K562 (cell line): ENCODE results near the gene CTAGE1. TPM values are rescaled to one million over a fixed set of nuclear protein-coding genes. Genes with fewer than 3 reads are reported as not detected.
"Not testable (repeated sequence)": the region's sequence is repeated elsewhere in the genome, so short reads cannot be mapped to it uniquely, and the experiment has no call there.

Experiments used
- ATAC-seq: fragments of 200-7000 bp; cut with Tn5 transposase; 3 replicates; pipeline ENCODE4 v1.9.1; 2020; ENCODE audit warnings: moderate library complexity
- BruUV-seq: library from RNA; stranded (reverse); fragments of 400-500 nt; replicated peaks from 2 replicates; lab custom pipeline; 2021; lab: Mats Ljungman, UMichigan
- CTCF ChIA-PET: fragments of 300-600 bp; formaldehyde crosslinking; extraction: SDS; loops from one replicate; lab custom pipeline; 2021; ENCODE audit warnings: low intra/inter-chr PET ratio; lab: Yijun Ruan, JAX
- POLR2A ChIA-PET: fragments of 300-600, 350-650 bp; sonication (Branson Sonifier 250); formaldehyde crosslinking; extraction: SDS; loops from one replicate; lab custom pipeline; 2021; ENCODE audit warnings: antibody characterized with exemption, inconsistent platforms; lab: Yijun Ruan, JAX
- DNase-seq, 4 experiments: peaks; one replicate each; pipeline versions ENCODE4 v3.0.0 to v3.0.0-alpha.2; 2011 to 2018; ENCODE audit warnings: low spot score in 3 of 4, mixed read lengths in 3 of 4; ENCODE audit errors: extremely low read depth in 1 of 4
- FAIRE-seq: peaks from 2 replicates; lab custom pipeline; 2011; peaks lifted over from hg19 to GRCh38; lab: Jason Lieb, UNC
- H2AFZ ChIP-seq: 2 replicates; pipeline ENCODE4 v1.6.0; 2011; ENCODE audit warnings: low read depth, low read length, control low read depth, inconsistent platforms
- H3K27ac ChIP-seq: fragments of 200-600 bp; 3 replicates; pipeline ENCODE4 v1.8.0; 2011; ENCODE audit warnings: low read depth, mild to moderate bottlenecking, control low read depth, inconsistent platforms, low read length, moderate library complexity, mixed read lengths; ENCODE audit errors: extremely low read depth
- H3K27me3 ChIP-seq, 2 experiments: fragments of 300-600 bp in 1 of 2; 2 replicates in 1 of 2; 3 replicates in 1 of 2; pipeline versions ENCODE4 v1.6.0 to v1.8.0; 2011; ENCODE audit warnings: inconsistent platforms in 2 of 2, low read length in 2 of 2, mild to moderate bottlenecking in 1 of 2, mixed read lengths in 1 of 2, moderate library complexity in 1 of 2; ENCODE audit not compliant: control insufficient read depth in 2 of 2, insufficient read depth in 2 of 2
- H3K36me3 ChIP-seq: fragments of 300-600 bp; 3 replicates; pipeline ENCODE4 v1.8.0; 2011; ENCODE audit warnings: mild to moderate bottlenecking, low read length, inconsistent platforms; ENCODE audit not compliant: control insufficient read depth, insufficient read depth
- H3K4me1 ChIP-seq, 2 experiments: fragments of 200-600 bp in 1 of 2; replicated peaks in 1 of 2; 2 replicates in 1 of 2; 3 replicates in 1 of 2; pipeline versions ENCODE4 v1.5.1 to v1.8.0; 2011; ENCODE audit warnings: inconsistent platforms in 2 of 2, low read length in 2 of 2, mild to moderate bottlenecking in 1 of 2, mixed read lengths in 1 of 2, moderate library complexity in 1 of 2; ENCODE audit not compliant: control insufficient read depth in 2 of 2, insufficient read depth in 2 of 2
- H3K4me2 ChIP-seq: 2 replicates; pipeline ENCODE4 v1.6.1; 2011; ENCODE audit warnings: low read length, control low read depth, inconsistent platforms, mixed read lengths; ENCODE audit not compliant: insufficient read depth
- H3K4me3 ChIP-seq: fragments of 200-600 bp; sonication (generic), shearing (Covaris generic); 2 replicates; pipeline ENCODE4 v1.5.1; 2016; ENCODE audit warnings: control low read depth, inconsistent platforms
- H3K79me2 ChIP-seq: fragments of 200-600 bp; 3 replicates; pipeline ENCODE4 v1.8.0; 2011; ENCODE audit warnings: low read length, inconsistent platforms; ENCODE audit not compliant: control insufficient read depth, insufficient read depth
- H3K9ac ChIP-seq, 2 experiments: 2 replicates each; pipeline versions ENCODE4 v1.6.0 to v1.6.1; 2011; ENCODE audit warnings: low read depth in 2 of 2, low read length in 2 of 2, control low read depth in 1 of 2, inconsistent platforms in 1 of 2, mild to moderate bottlenecking in 1 of 2, mixed read lengths in 1 of 2; ENCODE audit not compliant: insufficient read depth in 1 of 2
- H3K9me1 ChIP-seq: one replicate; pipeline ENCODE4 v1.6.0; 2011; ENCODE audit warnings: inconsistent platforms, mild to moderate bottlenecking, low read length, moderate library complexity; ENCODE audit not compliant: control insufficient read depth, insufficient read depth
- H3K9me3 ChIP-seq: replicated peaks from 2 replicates; pipeline ENCODE4 v1.5.1; 2011; ENCODE audit warnings: low read depth, low read length, inconsistent platforms; ENCODE audit not compliant: control insufficient read depth, insufficient read depth
- H4K20me1 ChIP-seq: replicated peaks from 2 replicates; pipeline ENCODE4 v1.6.1; 2011; ENCODE audit warnings: low read length, inconsistent platforms, mixed read lengths; ENCODE audit not compliant: control insufficient read depth, insufficient read depth
- E2F5 ChIP-seq: sonication (generic); formaldehyde crosslinking; IDR thresholded peaks from 2 replicates; pipeline ENCODE4 v1.8.0; 2022; ENCODE audit warnings: mild to moderate bottlenecking, missing genetic modification reagents
- MGA ChIP-seq: fragments of 450-650 bp; IDR thresholded peaks from 2 replicates; pipeline ENCODE4 v1.6.1; 2016; ENCODE audit warnings: mild to moderate bottlenecking, moderate library complexity
- POLR2B ChIP-seq: fragments of 450-650 bp; IDR thresholded peaks from 2 replicates; pipeline ENCODE4 v1.6.1; 2018; ENCODE audit warnings: low read depth; ENCODE audit not compliant: partially characterized antibody
- PTRF ChIP-seq: fragments of 450-650 bp; IDR thresholded peaks from 2 replicates; pipeline ENCODE4 v1.6.1; 2016; ENCODE audit warnings: mild to moderate bottlenecking, missing genetic modification characterization, missing compliant biosample characterization
- RBFOX2 ChIP-seq: fragments of 200-400 bp; formaldehyde crosslinking; IDR thresholded peaks from 2 replicates; pipeline ENCODE4 v1.6.1; 2017; ENCODE audit warnings: low read depth, mild to moderate bottlenecking, low read length, moderate library complexity
- RBM39 ChIP-seq: fragments of 200-400 bp; formaldehyde crosslinking; optimal IDR thresholded peaks from 2 replicates; pipeline ENCODE3; 2018; ENCODE audit warnings: low read depth, low read length
- SREBF2 ChIP-seq: sonication (generic); formaldehyde crosslinking; IDR thresholded peaks from 2 replicates; pipeline ENCODE4 v1.4.0; 2020; ENCODE audit warnings: mild to moderate bottlenecking, missing genetic modification reagents
- WGBS: fragments of 100-300 bp; shearing (Covaris generic); methylation state at CpG from one replicate; pipeline ENCODE4 v1.1.6; 2016; ENCODE audit warnings: low coverage, mixed read lengths; ENCODE audit not compliant: insufficient coverage; ENCODE audit errors: missing lambda C conversion rate; 5-methylcytosine and 5-hydroxymethylcytosine counted together
- in situ Hi-C: fragments of 300-500 bp; cut with MboI; formaldehyde crosslinking; loops from 4 replicates; pipeline ENCODE4 v1.15.0; 2018; ENCODE audit warnings: inconsistent platforms, mixed read lengths
- intact Hi-C: fragments of 100-400 bp; cut with micrococcal nuclease; formaldehyde crosslinking; loops from 2 replicates; pipeline ENCODE4 v1.14.2; 2022
- polyA plus RNA-seq, 8 experiments: library from polyadenylated mRNA; depleted of rRNA in 4 of 8; stranded (reverse) in 5 of 8; unstranded in 3 of 8; fragments of >200 nt; fragmentation: Nextera tagmentation in 2 of 8; fragmentation: Illumina TruSeq in 1 of 8; extraction: Ambion mirVana in 2 of 8; extraction: Trizol in 1 of 8; gene quantifications; 2 replicates each; pipeline versions ENCODE4 v1.2.1 to v1.2.3, GENCODE V29; 2011 to 2014; ENCODE audit warnings: inconsistent platforms in 1 of 8, missing spikeins in 1 of 8
- total RNA-seq, 7 experiments: library from RNA; depleted of rRNA in 6 of 7; stranded (reverse); fragments of >200 nt in 6 of 7; fragmentation: Illumina TruSeq in 2 of 7; extraction: Trizol in 2 of 7; gene quantifications; 2 replicates each; pipeline versions ENCODE4 v1.2.1 to v1.2.3, GENCODE V29; 2011 to 2021; ENCODE audit warnings: low replicate concordance in 1 of 7

Gene CTAGE1
- total and polyA plus RNA-seq, 9 of the 15 experiments (the other 6 are each of a cell fraction or from before 2014, with no cell fraction given) = not detected

GRCh38 chr18:22394428-22394827, 23.3 kb downstream of the CTAGE1 start (continued):
- TF ChIP-seq MGA (no peak), SREBF2 (no peak), RBM39 (no peak), E2F5 (CRISPR knock-in tag) (no peak), RBFOX2 (no peak), POLR2B (no peak), PTRF (no peak)

GRCh38 chr18:22393164-22393563, 24.6 kb downstream of the CTAGE1 start:
- POLR2A ChIA-PET = interaction anchor here (0.7 kb wide), 1 partner anchor 46 kb away, joined by 3 read pairs; no protein-coding TSS in a partner anchor
- H3K27me3 ChIP-seq, H2AFZ ChIP-seq, in situ Hi-C loops, H3K9me3 ChIP-seq, CTCF ChIA-PET, H3K27ac ChIP-seq, H3K4me1 ChIP-seq, H3K4me2 ChIP-seq, H3K9ac ChIP-seq, FAIRE-seq, BruUV-seq, H3K9me1 ChIP-seq, ATAC-seq, H3K36me3 ChIP-seq, H4K20me1 ChIP-seq, DNase-seq, intact Hi-C loops, H3K79me2 ChIP-seq, H3K4me3 ChIP-seq: not testable (repeated sequence)
- 0% methylated on average over 3 of the region's 3 CpGs for WGBS
